Choroid plexus epithelial cell (primary cell): ENCODE measurements around the gene SDS.

Experiments
- DNase-seq: peaks from one replicate; pipeline ENCODE4 v3.0.0-alpha.2; 2010; ENCODE audit warnings: low read depth
- H3K4me3 ChIP-seq: 2 replicates; pipeline ENCODE4 v1.5.1; 2011; ENCODE audit warnings: low read depth, mild to moderate bottlenecking, control low read depth, low read length, moderate library complexity
- TF ChIP-seq, protein P1 (sequence below): conservative IDR thresholded peaks from 2 replicates; pipeline ENCODE4 v1.5.1; 2011; ENCODE audit warnings: low read depth, mild to moderate bottlenecking, control low read depth, inconsistent platforms, low read length, moderate library complexity

Gene SDS

DNA sequence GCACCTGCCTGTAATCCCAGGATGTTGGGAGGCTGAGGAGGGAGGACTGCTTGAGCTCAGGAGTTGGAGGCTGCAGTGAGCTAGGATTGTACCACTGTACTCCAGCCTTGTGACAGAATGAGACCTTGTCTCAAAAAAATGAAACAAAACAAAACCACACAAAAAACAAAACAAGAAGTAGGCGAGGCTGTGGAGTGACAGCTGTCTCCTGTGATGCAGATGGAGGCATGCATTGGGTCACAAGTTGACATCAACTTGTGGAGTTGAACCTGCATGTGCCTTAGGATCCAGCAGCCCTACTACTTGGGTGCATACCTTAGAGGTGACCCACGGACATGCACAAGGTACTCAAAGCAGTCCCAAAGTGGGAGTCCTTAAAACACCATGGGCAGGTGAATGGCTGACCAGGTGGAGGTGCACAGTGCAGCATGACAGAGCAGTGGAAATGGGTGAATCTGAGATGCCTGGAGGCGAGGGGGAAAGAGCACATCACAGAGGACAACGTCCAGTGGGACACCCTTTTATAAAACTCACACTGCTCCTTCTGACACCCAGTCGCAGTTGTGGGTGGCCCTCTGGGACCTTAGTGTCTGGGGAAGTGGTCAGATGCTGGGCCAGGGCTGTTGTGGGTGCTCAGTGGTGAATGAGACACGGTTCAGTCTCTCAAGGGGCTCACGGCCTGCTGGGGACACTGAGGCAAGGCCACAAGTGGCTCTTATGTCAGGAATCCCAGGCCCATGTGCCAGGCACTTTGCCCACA is 32.6 kb downstream of the SDS start:
- TF ChIP-seq, protein P1, sequence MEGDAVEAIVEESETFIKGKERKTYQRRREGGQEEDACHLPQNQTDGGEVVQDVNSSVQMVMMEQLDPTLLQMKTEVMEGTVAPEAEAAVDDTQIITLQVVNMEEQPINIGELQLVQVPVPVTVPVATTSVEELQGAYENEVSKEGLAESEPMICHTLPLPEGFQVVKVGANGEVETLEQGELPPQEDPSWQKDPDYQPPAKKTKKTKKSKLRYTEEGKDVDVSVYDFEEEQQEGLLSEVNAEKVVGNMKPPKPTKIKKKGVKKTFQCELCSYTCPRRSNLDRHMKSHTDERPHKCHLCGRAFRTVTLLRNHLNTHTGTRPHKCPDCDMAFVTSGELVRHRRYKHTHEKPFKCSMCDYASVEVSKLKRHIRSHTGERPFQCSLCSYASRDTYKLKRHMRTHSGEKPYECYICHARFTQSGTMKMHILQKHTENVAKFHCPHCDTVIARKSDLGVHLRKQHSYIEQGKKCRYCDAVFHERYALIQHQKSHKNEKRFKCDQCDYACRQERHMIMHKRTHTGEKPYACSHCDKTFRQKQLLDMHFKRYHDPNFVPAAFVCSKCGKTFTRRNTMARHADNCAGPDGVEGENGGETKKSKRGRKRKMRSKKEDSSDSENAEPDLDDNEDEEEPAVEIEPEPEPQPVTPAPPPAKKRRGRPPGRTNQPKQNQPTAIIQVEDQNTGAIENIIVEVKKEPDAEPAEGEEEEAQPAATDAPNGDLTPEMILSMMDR, result no peak
- DNase-seq, result no peak
- no peak overlapping the region for H3K4me3 ChIP-seq

DNA sequence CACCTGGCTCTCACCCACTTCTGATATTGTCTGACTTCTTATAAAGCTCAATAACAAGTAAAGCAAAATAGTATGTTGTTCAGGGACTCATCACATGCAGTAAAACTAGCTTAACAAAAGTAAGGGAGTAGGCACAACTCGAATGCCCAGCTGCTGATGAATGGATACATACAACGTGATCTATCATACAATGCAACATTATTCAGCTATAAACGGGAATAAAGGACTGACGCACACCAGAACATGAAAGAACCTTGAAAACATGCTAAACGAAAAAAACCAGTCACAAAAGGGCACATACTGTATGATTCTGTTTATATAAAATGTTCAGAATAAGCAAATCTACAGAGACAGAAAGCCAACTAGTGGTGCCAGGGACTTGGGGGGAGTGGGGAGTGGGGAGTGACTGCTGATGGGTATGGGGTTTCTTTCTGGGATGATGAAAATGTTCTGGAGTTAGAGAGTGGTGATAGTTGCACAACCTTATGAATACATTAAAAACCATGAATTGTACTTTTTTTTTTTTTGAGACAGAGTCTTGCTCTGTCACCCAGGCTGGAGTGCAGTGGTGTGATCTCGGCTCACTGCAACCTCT is 34.2 kb downstream of the SDS start:
- H3K4me3 ChIP-seq, result no peak overlapping the region
- no peak for DNase-seq
- TF ChIP-seq, protein P1, result no peak

DNA sequence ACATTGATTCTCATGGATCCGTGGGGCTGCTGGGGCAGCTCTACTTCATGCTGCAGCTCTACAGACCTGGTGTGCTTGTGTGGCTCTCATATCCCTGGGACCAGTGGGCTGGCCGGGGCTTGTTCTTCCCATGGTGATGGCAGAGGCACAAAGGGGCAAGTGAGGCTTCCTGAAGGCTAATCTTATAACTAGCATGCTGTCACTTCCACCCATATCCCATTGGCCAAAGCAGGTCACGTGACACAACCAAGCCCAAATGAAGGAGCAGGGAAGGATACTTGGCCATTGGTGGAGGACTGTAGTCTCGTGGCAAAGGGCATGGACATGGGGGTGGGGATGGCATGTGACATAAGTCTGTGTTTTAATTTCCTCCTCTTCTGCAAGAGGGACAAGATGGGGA is 35.4 kb downstream of the SDS start:
- TF ChIP-seq, protein P1, result no peak
- no peak overlapping the region for H3K4me3 ChIP-seq
- DNase-seq, result no peak

DNA sequence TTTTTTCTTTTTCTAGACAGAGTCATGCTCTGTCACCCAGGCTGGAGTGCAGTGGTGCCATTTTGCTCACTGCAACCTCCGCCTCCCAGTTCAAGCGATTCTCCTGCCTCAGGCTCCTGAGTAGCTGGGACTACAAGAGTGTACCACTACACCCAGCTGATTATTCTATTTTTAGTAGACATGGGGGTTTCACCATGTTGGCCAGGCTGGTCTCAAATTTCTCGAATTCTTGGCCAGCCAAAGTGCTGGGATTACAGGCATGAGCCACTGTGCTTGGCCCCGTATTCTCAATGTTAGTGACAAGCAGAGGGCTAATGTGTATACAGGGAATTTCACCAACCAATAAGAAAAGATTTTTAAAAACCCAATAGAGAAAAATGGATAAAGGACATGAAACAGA is 36.9 kb downstream of the SDS start:
- H3K4me3 ChIP-seq, result no peak overlapping the region
- TF ChIP-seq, protein P1, result no peak
- no peak for DNase-seq

DNA sequence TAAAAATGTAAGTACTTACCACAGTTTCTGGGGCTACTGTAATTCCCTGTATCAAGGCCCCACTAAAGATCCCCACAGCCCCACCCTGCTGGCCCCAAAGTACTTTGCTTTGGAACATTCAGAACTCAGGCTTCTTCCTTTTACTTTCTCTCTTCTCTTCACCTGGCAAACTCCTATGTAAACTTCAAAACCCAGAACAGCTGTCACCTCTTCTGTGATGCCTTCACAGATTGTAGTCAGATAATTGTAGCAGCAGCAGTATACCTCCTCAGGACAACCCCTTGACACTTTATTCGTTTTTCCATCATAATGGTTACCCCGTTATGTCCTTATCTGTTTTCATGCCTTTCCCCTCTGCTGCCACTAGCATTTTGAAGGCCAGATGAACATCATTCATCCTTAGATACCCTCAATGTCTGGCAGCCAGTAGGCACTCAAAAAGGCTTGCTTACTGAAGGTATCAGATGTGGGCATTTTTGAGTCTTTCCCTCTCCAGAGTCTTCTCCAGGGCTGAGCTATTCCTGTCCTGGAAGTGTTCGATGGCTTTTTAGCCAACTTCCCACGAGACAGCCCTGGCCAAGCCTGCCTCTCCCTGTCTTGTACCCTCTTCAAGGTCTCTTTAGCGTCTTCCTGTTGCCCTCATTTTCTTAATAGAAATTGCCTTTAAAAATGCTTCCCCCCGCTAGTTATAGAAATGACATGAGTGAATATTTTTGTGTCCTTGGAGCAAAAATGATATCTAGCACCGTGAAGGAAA is 37.9 kb downstream of the SDS start:
- DNase-seq, result no peak
- TF ChIP-seq, protein P1, result no peak
- H3K4me3 ChIP-seq, result no peak overlapping the region

DNA sequence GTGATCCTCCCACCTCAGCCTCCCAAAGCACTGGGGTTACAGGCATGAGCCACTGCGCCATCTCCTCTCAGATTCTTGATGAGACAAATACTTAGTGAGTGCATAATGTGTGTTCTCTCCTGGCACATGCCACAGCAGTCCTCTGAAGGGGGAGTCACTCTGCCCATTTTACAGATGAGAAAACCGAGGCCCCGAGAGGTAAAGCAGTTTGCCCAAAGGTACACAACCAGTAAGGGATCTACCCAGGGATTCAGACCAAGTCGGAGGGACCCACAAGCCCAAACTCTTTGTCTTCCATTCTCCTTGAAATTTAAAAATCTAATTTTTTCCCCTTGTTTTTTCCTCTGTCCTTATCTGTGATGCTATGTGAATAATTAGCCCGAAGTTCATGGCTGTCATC is 39.0 kb downstream of the SDS start:
- TF ChIP-seq, protein P1, result no peak
- H3K4me3 ChIP-seq, result no peak overlapping the region
- no peak for DNase-seq
